Activated CD8-positive, alpha-beta T cell treated with anti-CD3 and anti-CD28 coated beads, Interleukin-2, amount 10 ng/mL, durations not matched to agents 7 days and 5 days (primary cell): ENCODE data around the gene CHAC1. TPM values are rescaled to one million over a fixed set of nuclear protein-coding genes. Genes with fewer than 3 reads are reported as not detected.

Experiments
- ATAC-seq: fragments of 150-1000 bp; cut with Tn5 transposase; one replicate; pipeline ENCODE4 v1.10.0; 2021; ENCODE audit warnings: moderate library complexity
- CTCF ChIA-PET: fragments of 350-600 bp; sonication (Branson Sonifier 250); formaldehyde crosslinking; loops from one replicate; lab custom pipeline; 2021; ENCODE audit warnings: antibody characterized with exemption; lab: Charles Lee
- POLR2A ChIA-PET: fragments of 350-600 bp; sonication (Branson Sonifier 250); formaldehyde crosslinking; loops from one replicate; lab custom pipeline; 2021; ENCODE audit warnings: antibody characterized with exemption; lab: Charles Lee
- DNase-seq: peaks from one replicate; pipeline ENCODE4 v3.0.0-alpha.2; 2020
- H3K27ac Mint-ChIP-seq: one replicate; pipeline ENCODE4 v1.8.0; 2021; ENCODE audit warnings: mild to moderate bottlenecking, mixed read lengths
- H3K27me3 Mint-ChIP-seq: one replicate; pipeline ENCODE4 v1.8.0; 2021; ENCODE audit warnings: low read depth, mixed read lengths
- H3K36me3 Mint-ChIP-seq: one replicate; pipeline ENCODE4 v1.8.0; 2021; ENCODE audit warnings: low read depth, mixed read lengths
- H3K4me1 Mint-ChIP-seq: one replicate; pipeline ENCODE4 v1.8.0; 2021; ENCODE audit warnings: low read depth, mixed read lengths
- H3K4me3 Mint-ChIP-seq: one replicate; pipeline ENCODE4 v1.8.0; 2021; ENCODE audit warnings: mild to moderate bottlenecking, mixed read lengths
- H3K9me3 Mint-ChIP-seq: one replicate; pipeline ENCODE4 v1.8.0; 2022; ENCODE audit warnings: mixed read lengths; ENCODE audit not compliant: insufficient read depth
- total RNA-seq, 2 experiments: library from RNA; stranded (reverse); gene quantifications; one replicate each; pipeline ENCODE4 v1.2.3, GENCODE V29; 2021

The CHAC1 gene
- 1 to 10 TPM; 8.3 to 8.9 TPM for total RNA-seq

GRCh38 chr15:40952901-40953712 is at the start of gene CHAC1:
CHAC1 (plus strand) TSS chr15:40953471; CDS start chr15:40953584, 113 bp downstream.
- peak; percentile 94 for ATAC-seq

GRCh38 chr15:40904552-40905201 is 48.6 kb upstream of the CHAC1 start:
- CTCF ChIA-PET, result interaction anchor here (0.6 to 9.1 kb wide), 30 partner anchors 9 to 868 kb away, joined by 3 to 176 read pairs (median 5); partner anchors contain the start of genes CHAC1, DLL4, NUSAP1 and OIP5

More at GRCh38 chr15:40952901-40953712, at the start of gene CHAC1:
- H3K27ac Mint-ChIP-seq, result peak within 1 kb of the TSS; percentile 90
- H3K9me3 Mint-ChIP-seq, result no peaks in the 10 kb centered on the region
- ChIA-PET POLR2A (interaction anchor here (0.7 to 2.6 kb wide), 8 partner anchors 8 to 330 kb away, joined by 3 to 21 read pairs (median 3); partner anchors contain the start of genes CHP1, EXD1 and INO80), CTCF (interaction anchor here (1.0 to 7.2 kb wide), 7 partner anchors 12 to 278 kb away, joined by 3 to 67 read pairs (median 5); partner anchors contain the start of gene CHP1)
- peaks cover 4% of the 10 kb centered on the region for H3K27me3 Mint-ChIP-seq
- H3K36me3 Mint-ChIP-seq, result peaks cover 21% of the 10 kb centered on the region
- peak within 1 kb of the TSS; percentile 91 for H3K4me3 Mint-ChIP-seq
- peaks cover 39% of the 10 kb centered on the region for H3K4me1 Mint-ChIP-seq
- peak; percentile 97 for DNase-seq

GRCh38 chr15:40906091-40906990 is 46.9 kb upstream of the CHAC1 start:
- Mint-ChIP-seq H3K4me3 (peak overlapping the region; percentile 71), H3K27me3 (no peaks in the 10 kb centered on the region), H3K27ac (peak overlapping the region; percentile 70), H3K9me3 (no peaks in the 10 kb centered on the region), H3K4me1 (peaks cover 48% of the 10 kb centered on the region), H3K36me3 (peaks cover 27% of the 10 kb centered on the region)
- peak; percentile 81 for ATAC-seq
- DNase-seq, result peak; percentile 81
- ChIA-PET CTCF (interaction anchor here (0.6 to 9.1 kb wide), 27 partner anchors 9 to 284 kb away, joined by 3 to 176 read pairs (median 4); partner anchors contain the start of genes DLL4 and VPS18), POLR2A (no interaction called here)

More at GRCh38 chr15:40904552-40905201, 48.6 kb upstream of the CHAC1 start:
- H3K27me3 Mint-ChIP-seq, result no peaks in the 10 kb centered on the region
- H3K4me1 Mint-ChIP-seq, result peaks cover 52% of the 10 kb centered on the region
- peaks cover 37% of the 10 kb centered on the region for H3K36me3 Mint-ChIP-seq
- H3K27ac Mint-ChIP-seq, result no peak overlapping the region
- no peak for ATAC-seq
- H3K4me3 Mint-ChIP-seq, result no peak overlapping the region
- POLR2A ChIA-PET, result interaction anchor here (1.8 kb wide), 1 partner anchor 428 kb away, joined by 4 read pairs; the partner anchor contains the start of genes NUSAP1 and OIP5
- no peak for DNase-seq
- no peaks in the 10 kb centered on the region for H3K9me3 Mint-ChIP-seq

- ChIA-PET CTCF (interaction anchor here (0.6 to 9.1 kb wide), 22 partner anchors 11 to 283 kb away, joined by 3 to 176 read pairs (median 4); partner anchors contain the start of genes DLL4 and VPS18), POLR2A (interaction anchor here (0.9 to 1.0 kb wide), 2 partner anchors 35 to 46 kb away, joined by 3 to 6 read pairs; partner anchors contain the start of gene CHAC1)
- Mint-ChIP-seq H3K4me1 (peaks cover 47% of the 10 kb centered on the region), H3K9me3 (no peaks in the 10 kb centered on the region), H3K4me3 (peak overlapping the region; percentile 71), H3K36me3 (peaks cover 27% of the 10 kb centered on the region), H3K27me3 (no peaks in the 10 kb centered on the region), H3K27ac (peak overlapping the region; percentile 70)
- DNase-seq (peak; percentile 58), ATAC-seq (peak; percentile 29)
Measured at GRCh38 chr15:40906991-40907802, 46.1 kb upstream of the CHAC1 start.

GRCh38 chr15:40908095-40908494 is 45.2 kb upstream of the CHAC1 start:
- H3K9me3 Mint-ChIP-seq, result no peaks in the 10 kb centered on the region
- POLR2A ChIA-PET, result interaction anchor here (1.0 kb wide), 1 partner anchor 34 kb away, joined by 3 read pairs; no protein-coding TSS in a partner anchor
- H3K36me3 Mint-ChIP-seq, result peaks cover 21% of the 10 kb centered on the region
- no peak for DNase-seq
- no peak overlapping the region for H3K4me3 Mint-ChIP-seq
- no peak for ATAC-seq
- H3K27me3 Mint-ChIP-seq, result no peaks in the 10 kb centered on the region
- no peak overlapping the region for H3K27ac Mint-ChIP-seq
- H3K4me1 Mint-ChIP-seq, result peaks cover 41% of the 10 kb centered on the region
- CTCF ChIA-PET, result interaction anchor here (1.0 to 9.1 kb wide), 8 partner anchors 12 to 278 kb away, joined by 3 to 176 read pairs (median 70); partner anchors contain the start of genes DLL4 and VPS18

- Mint-ChIP-seq H3K36me3 (peaks cover 4% of the 10 kb centered on the region), H3K4me1 (peaks cover 23% of the 10 kb centered on the region), H3K4me3 (no peak overlapping the region), H3K9me3 (no peaks in the 10 kb centered on the region), H3K27ac (peak overlapping the region; percentile 30), H3K27me3 (no peaks in the 10 kb centered on the region)
- DNase-seq, result no peak
- CTCF ChIA-PET, result interaction anchor here (0.7 to 9.0 kb wide), 8 partner anchors 14 to 321 kb away, joined by 3 to 176 read pairs (median 6); partner anchors contain the start of genes CHP1, DLL4 and VPS18
- POLR2A ChIA-PET, result no interaction called here
- ATAC-seq, result no peak
Measured at GRCh38 chr15:40909662-40910630, 43.3 kb upstream of the CHAC1 start.

GRCh38 chr15:40911141-40911540 is 42.1 kb upstream of the CHAC1 start:
- Mint-ChIP-seq H3K27ac (no peak overlapping the region), H3K4me1 (peaks cover 19% of the 10 kb centered on the region), H3K36me3 (no peaks in the 10 kb centered on the region), H3K27me3 (no peaks in the 10 kb centered on the region), H3K9me3 (no peaks in the 10 kb centered on the region), H3K4me3 (no peak overlapping the region)
- CTCF ChIA-PET, result interaction anchor here (0.6 to 2.7 kb wide), 7 partner anchors 8 to 83 kb away, joined by 3 to 10 read pairs (median 4); no protein-coding TSS in a partner anchor
- no peak for ATAC-seq
- POLR2A ChIA-PET, result no interaction called here
- no peak for DNase-seq

GRCh38 chr15:40911693-40912092 is 41.6 kb upstream of the CHAC1 start:
- Mint-ChIP-seq H3K27ac (peak overlapping the region; percentile 28), H3K4me3 (no peak overlapping the region), H3K9me3 (no peaks in the 10 kb centered on the region), H3K36me3 (no peaks in the 10 kb centered on the region), H3K27me3 (no peaks in the 10 kb centered on the region), H3K4me1 (peaks cover 16% of the 10 kb centered on the region)
- ATAC-seq, result no peak
- ChIA-PET CTCF (interaction anchor here (0.6 to 2.7 kb wide), 7 partner anchors 9 to 84 kb away, joined by 3 to 10 read pairs (median 4); no protein-coding TSS in a partner anchor), POLR2A (no interaction called here)
- no peak for DNase-seq

GRCh38 chr15:40912478-40912877 is 40.8 kb upstream of the CHAC1 start:
- H3K36me3 Mint-ChIP-seq, result no peaks in the 10 kb centered on the region
- H3K4me3 Mint-ChIP-seq, result no peak overlapping the region
- H3K4me1 Mint-ChIP-seq, result peaks cover 8% of the 10 kb centered on the region
- no peaks in the 10 kb centered on the region for H3K9me3 Mint-ChIP-seq
- no peaks in the 10 kb centered on the region for H3K27me3 Mint-ChIP-seq
- ChIA-PET POLR2A (no interaction called here), CTCF (interaction anchor here (1.2 to 2.7 kb wide), 3 partner anchors 9 to 54 kb away, joined by 3 to 8 read pairs (median 4); no protein-coding TSS in a partner anchor)
- ATAC-seq (no peak), DNase-seq (no peak)
- H3K27ac Mint-ChIP-seq, result no peak overlapping the region
